Kidney (tissue), 14 donors: ENCODE measurements around the gene EGFL7. TPM values are rescaled to one million over a fixed set of nuclear protein-coding genes. Genes with fewer than 3 reads are reported as not detected.
A peak's percentile ranks its signal among the peaks of the same experiment; 100 is the strongest.

Source experiments
- DNase-seq, 5 donors: peaks; one replicate each; pipeline ENCODE4 v3.0.0-alpha.2; 2013 to 2020
- FAIRE-seq: peaks from 2 replicates; lab custom pipeline; 2012; peaks lifted over from hg19 to GRCh38; lab: Jason Lieb, UNC
- H3K27ac ChIP-seq, 2 donors: one replicate each; pipeline ENCODE4 v1.7.0; 2013; ENCODE audit warnings: low read depth in 2 of 2, low read length in 2 of 2, inconsistent platforms in 1 of 2
- H3K27me3 ChIP-seq: one replicate; pipeline ENCODE4 v1.7.1; 2013; ENCODE audit warnings: low read length, inconsistent platforms; ENCODE audit not compliant: control insufficient read depth, insufficient read depth
- H3K36me3 ChIP-seq, 3 donors: one replicate each; pipeline versions ENCODE4 v1.7.0 to v1.7.1; 2013; ENCODE audit warnings: low read length in 3 of 3, control low read depth in 1 of 3, inconsistent platforms in 1 of 3; ENCODE audit not compliant: insufficient read depth in 3 of 3, control insufficient read depth in 2 of 3
- H3K4me1 ChIP-seq, 3 donors: one replicate each; pipeline versions ENCODE4 v1.7.0 to v1.7.1; 2013; ENCODE audit warnings: low read length in 3 of 3, inconsistent platforms in 1 of 3, low read depth in 1 of 3; ENCODE audit not compliant: control insufficient read depth in 2 of 3, insufficient read depth in 2 of 3
- H3K4me3 ChIP-seq, 3 donors: one replicate each; pipeline versions ENCODE4 v1.7.0 to v1.8.1; 2013; ENCODE audit warnings: low read length in 3 of 3, control low read depth in 1 of 3, inconsistent platforms in 1 of 3
- H3K9ac ChIP-seq, 3 donors: one replicate each; pipeline versions ENCODE4 v1.7.0 to v1.7.1; 2013; ENCODE audit warnings: low read length in 3 of 3, control low read depth in 1 of 3, inconsistent platforms in 1 of 3
- H3K9me3 ChIP-seq, 3 donors: one replicate each; pipeline versions ENCODE4 v1.7.0 to v1.7.1; 2013; ENCODE audit warnings: low read length in 3 of 3, control low read depth in 1 of 3, inconsistent platforms in 1 of 3; ENCODE audit not compliant: control insufficient read depth in 2 of 3, insufficient read depth in 1 of 3
- CTCF ChIP-seq: IDR thresholded peaks from 3 replicates; pipeline ENCODE4 v1.5.1; 2012; ENCODE audit warnings: mild to moderate bottlenecking, moderate library complexity, borderline replicate concordance; ENCODE audit not compliant: insufficient read depth; ENCODE audit errors: extremely low read depth
- intact Hi-C: fragments of 100-400 bp; cut with DNase I; formaldehyde crosslinking; loops from one replicate; pipeline ENCODE4 v1.11.1; 2022
- polyA plus RNA-seq: library from polyadenylated mRNA; stranded (reverse); fragments of 350-450 nt; fragmentation: Illumina TruSeq; extraction: RNeasy Lipid Tissue Mini Kit (QIAGEN cat#74804); gene quantifications from one replicate; pipeline ENCODE4 v1.2.3, GENCODE V29; 2014; ENCODE audit warnings: low read depth, low replicate concordance; ENCODE audit not compliant: insufficient read depth
- total RNA-seq: library from RNA; stranded (reverse); fragmentation: NEBNext Ultra II Directional; extraction: Animal tissue kit (Norgen Biotek cat#: 25700); gene quantifications from one replicate; pipeline ENCODE4 v1.2.1, GENCODE V29; 2021
- donor health status: control.
- donor health status: control.
- donor health status: control.
- donor health status: control.
- donor health status: control.
- donor health status: DM: yes; HTN: yes; CAD: no.
- donor health status: Normal renal cell carcinoma (clear cell type).

Gene EGFL7
- total and polyA plus RNA-seq, 2 donors from 2014 or later = 137 to 140 TPM

DNA sequence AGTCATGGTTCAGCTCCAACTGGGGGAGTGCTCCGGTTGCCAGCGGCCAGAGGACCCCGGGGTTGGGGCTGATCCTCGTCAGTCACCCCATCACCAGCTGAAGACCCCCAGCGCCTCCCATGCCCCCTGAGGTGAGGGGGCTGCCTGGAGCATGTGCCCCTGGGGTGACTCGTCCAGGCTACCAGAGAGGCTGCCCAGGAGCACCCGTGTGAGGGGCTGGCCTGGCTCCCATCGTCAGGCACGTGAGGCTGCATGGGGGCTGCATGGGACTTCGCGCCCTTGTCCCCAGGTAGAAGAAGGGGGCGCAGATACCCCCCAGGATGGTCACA is 46.4 kb upstream of the EGFL7 start:
- Histone ChIP-seq H3K4me3 (no peak overlapping the region), H3K4me1 (peaks cover 0 to 13% (median 0%) of the 10 kb centered on the region in 3 donors), H3K9me3 (no peaks in the 10 kb centered on the region), H3K27me3 (no peaks in the 10 kb centered on the region), H3K9ac (no peak overlapping the region), H3K27ac (no peak overlapping the region), H3K36me3 (no peaks in the 10 kb centered on the region)
- TF ChIP-seq CTCF = no peak
- FAIRE-seq = no peak
- peak in 1 of 5 donors; percentile 61 for DNase-seq
- intact Hi-C loops = no loop called here

DNA sequence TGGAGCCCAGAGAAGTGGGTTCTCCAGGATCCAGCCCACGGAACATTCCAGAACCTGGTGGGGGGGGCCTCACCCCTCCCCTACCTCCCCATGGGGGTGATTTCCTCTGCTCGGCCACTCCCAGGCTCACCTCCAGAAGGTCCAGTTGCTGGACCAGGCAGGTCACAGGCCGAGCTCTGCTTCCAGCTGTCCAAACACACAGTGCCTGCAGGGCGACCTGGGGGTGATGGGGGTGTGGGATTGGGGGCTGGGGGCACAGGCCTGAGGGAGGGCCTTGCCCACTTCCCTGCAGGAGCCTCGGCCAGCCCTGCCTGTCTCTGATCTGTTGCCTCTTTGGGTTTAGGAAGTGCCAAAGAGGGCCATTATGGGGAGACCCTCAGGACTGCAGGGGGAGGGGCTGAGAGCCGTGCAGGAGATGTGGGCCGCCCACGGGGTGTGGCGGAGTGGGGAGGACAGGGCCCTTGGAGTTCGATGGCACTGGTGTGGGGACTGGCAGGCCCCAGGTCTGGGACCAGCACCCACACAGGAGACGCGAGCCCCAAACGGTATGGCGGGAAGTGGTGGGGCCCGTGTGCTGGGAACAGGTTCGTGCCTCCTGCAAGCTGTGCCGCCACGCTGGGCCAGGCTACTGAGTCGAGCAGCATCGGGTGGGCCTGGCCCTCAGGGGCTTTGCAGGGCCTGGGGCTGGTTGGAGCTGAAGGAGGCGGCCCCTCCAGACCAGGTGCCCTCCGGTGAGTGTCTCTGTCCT is 45.6 kb upstream of the EGFL7 start:
- intact Hi-C loops = no loop called here
- no peaks in the 10 kb centered on the region for H3K9me3 ChIP-seq
- TF ChIP-seq CTCF = no peak

GRCh38 chr9:136617746-136618579 is 44.8 kb upstream of the EGFL7 start:
- intact Hi-C loops = no loop called here
- no peak for FAIRE-seq
- Histone ChIP-seq H3K27ac (no peak overlapping the region), H3K4me3 (no peak overlapping the region), H3K4me1 (peaks cover 0 to 13% (median 0%) of the 10 kb centered on the region in 3 donors), H3K27me3 (no peaks in the 10 kb centered on the region), H3K9ac (no peak overlapping the region), H3K36me3 (no peaks in the 10 kb centered on the region), H3K9me3 (no peaks in the 10 kb centered on the region)
- no peak for TF ChIP-seq CTCF
- peak in 2 of 5 donors; percentile 60 to 67 for DNase-seq

More for the DNA sequence above, 45.6 kb upstream of the EGFL7 start:
- no peak overlapping the region for H3K27ac ChIP-seq
- no peaks in the 10 kb centered on the region for H3K27me3 ChIP-seq
- H3K4me3 ChIP-seq = no peak overlapping the region
- H3K36me3 ChIP-seq = no peaks in the 10 kb centered on the region
- FAIRE-seq = no peak
- H3K4me1 ChIP-seq = peaks cover 0 to 13% (median 0%) of the 10 kb centered on the region in 3 donors
- peak in 1 of 5 donors; percentile 73 for DNase-seq
- no peak overlapping the region for H3K9ac ChIP-seq
